ENCODE measurements around the gene MCL1.

MCL1 gene

GRCh38 chr1:150555198-150555970, 24.0 kb downstream of the MCL1 start:
- no peak for DNase-seq

- DNase-seq = no peak
Measured at GRCh38 chr1:150554086-150554452, 25.3 kb downstream of the MCL1 start.

GRCh38 chr1:150553392-150554085, 25.9 kb downstream of the MCL1 start:
- no peak for DNase-seq

GRCh38 chr1:150552911-150553289, 26.5 kb downstream of the MCL1 start:
- DNase-seq = no peak

- no peak for DNase-seq
Measured at GRCh38 chr1:150552128-150552910, 27.1 kb downstream of the MCL1 start.

GRCh38 chr1:150551784-150552127, 27.7 kb downstream of the MCL1 start:
- DNase-seq = no peak

- DNase-seq = no peak
Measured at GRCh38 chr1:150551051-150551783, 28.2 kb downstream of the MCL1 start.

- no peak for DNase-seq
Measured at GRCh38 chr1:150550222-150551050, 29.0 kb downstream of the MCL1 start.

GRCh38 chr1:150549496-150550221, 29.8 kb downstream of the MCL1 start:
- no peak for DNase-seq

- DNase-seq = peak; percentile 32
Measured at GRCh38 chr1:150548632-150549495, 30.5 kb downstream of the MCL1 start, which contains the start of gene ADAMTSL4. Gene ADAMTSL4, plus strand, starts transcription at chr1:150549408. Its CDS starts 2,881 bp downstream, at chr1:150552289.

- no peak for DNase-seq
Measured at GRCh38 chr1:150548324-150548631, 31.1 kb downstream of the MCL1 start.

GRCh38 chr1:150546294-150546937, 33.0 kb downstream of the MCL1 start:
- DNase-seq = no peak

GRCh38 chr1:150545486-150546032, 33.9 kb downstream of the MCL1 start:
- no peak for DNase-seq

GRCh38 chr1:150544204-150544603, 35.2 kb downstream of the MCL1 start:
- no peak for DNase-seq

GRCh38 chr1:150543500-150544143, 35.8 kb downstream of the MCL1 start:
- DNase-seq = no peak

- DNase-seq = no peak
Measured at GRCh38 chr1:150537732-150538684, 41.4 kb downstream of the MCL1 start.

- no peak for DNase-seq
Measured at GRCh38 chr1:150536836-150537731, 42.3 kb downstream of the MCL1 start.
